ENCODE data around the gene NPIPA8. TPM values are rescaled to one million over a fixed set of nuclear protein-coding genes. Genes with fewer than 3 reads are reported as not detected.
"Not testable (repeated sequence)": the region's sequence is repeated elsewhere in the genome, so short reads cannot be mapped to it uniquely, and the experiment has no call there.

Gene NPIPA8
- polyA plus RNA-seq, 12 donors = 0.27 to 102 (median 1.8) TPM; not detected in 3

- DNase-seq = not testable (repeated sequence)
Observed at GRCh38 chr16:18280319-18280718, 56.2 kb downstream of the NPIPA8 start.

- DNase-seq = not testable (repeated sequence)
Observed at GRCh38 chr16:18276756-18277155, 59.8 kb downstream of the NPIPA8 start.

GRCh38 chr16:18270171-18270570 lies 66.4 kb downstream of the NPIPA8 start:
- DNase-seq = not testable (repeated sequence)

Other genes starting within 250 kb of the NPIPA8 start
- 10 to 100 TPM in 11 of 12 donors, not detected in 1; 38.5 to 71.0 (median 58.9) TPM for gene NOMO2, start 225.4 kb upstream of the NPIPA8 start, polyA plus RNA-seq (ENCODE audit: insufficient read length in 12 of 12)